T-cell (primary cell): ENCODE results near the gene SCGB1C2. TPM values are rescaled to one million over a fixed set of nuclear protein-coding genes. Genes with fewer than 3 reads are reported as not detected.

Experiments used
- ATAC-seq, 4 experiments: fragments of 200-7000 bp in 3 of 4; fragments of 150-1000 bp in 1 of 4; cut with Tn5 transposase; replicated peaks in 1 of 4; 1 replicate in 3 of 4; 2 replicates in 1 of 4; pipeline ENCODE4 v1.10.0; 2021; ENCODE audit warnings: moderate library complexity in 3 of 4, mild to moderate bottlenecking in 2 of 4, moderate number of reproducible peaks in 1 of 4
- CTCF ChIA-PET, 2 donors: fragments of 300-600 bp; sonication (Branson Sonifier 250); formaldehyde crosslinking; loops; one replicate each; lab custom pipeline; 2022; ENCODE audit warnings: antibody characterized with exemption in 2 of 2; lab: Charles Lee
- POLR2A ChIA-PET, 2 donors: fragments of 300-600 bp; sonication (Branson Sonifier 250); formaldehyde crosslinking; loops; one replicate each; lab custom pipeline; 2022; ENCODE audit warnings: antibody characterized with exemption in 2 of 2; lab: Charles Lee
- DNase-seq, 35 experiments: peaks; one replicate each; pipeline versions ENCODE4 v3.0.0 to v3.0.0-alpha.2; 2013 to 2023
- H3K27ac ChIP-seq: one replicate; pipeline ENCODE4 v1.5.1; 2013; ENCODE audit warnings: low read length
- H3K27me3 ChIP-seq, 2 experiments: replicated peaks in 1 of 2; 1 replicate in 1 of 2; 2 replicates in 1 of 2; pipeline versions ENCODE4 v1.6.1 to v1.7.0; 2013; ENCODE audit warnings: low read length in 1 of 2, mixed read lengths in 1 of 2; ENCODE audit not compliant: control insufficient read depth in 2 of 2, insufficient read depth in 2 of 2; ENCODE audit errors: extremely low read depth in 1 of 2
- H3K36me3 ChIP-seq, 2 donors: 1 replicate in 1 of 2; 2 replicates in 1 of 2; pipeline versions ENCODE4 v1.6.1 to v1.7.0; 2013; ENCODE audit warnings: low read length in 1 of 2; ENCODE audit not compliant: control insufficient read depth in 2 of 2, insufficient read depth in 1 of 2; ENCODE audit errors: extremely low read depth in 1 of 2
- H3K4me1 ChIP-seq, 2 experiments: 1 replicate in 1 of 2; 2 replicates in 1 of 2; pipeline versions ENCODE4 v1.6.1 to v1.7.0; 2013; ENCODE audit warnings: low read length in 2 of 2, mixed read lengths in 1 of 2; ENCODE audit not compliant: insufficient read depth in 2 of 2, control insufficient read depth in 1 of 2; ENCODE audit errors: extremely low read depth in 1 of 2
- H3K4me3 ChIP-seq, 2 donors: 1 replicate in 1 of 2; 2 replicates in 1 of 2; pipeline versions ENCODE4 v1.5.1 to v1.7.0; 2013; ENCODE audit warnings: mild to moderate bottlenecking in 2 of 2, low read length in 1 of 2, moderate library complexity in 1 of 2; ENCODE audit not compliant: control insufficient read depth in 1 of 2; ENCODE audit errors: extremely low read depth in 1 of 2
- H3K9me3 ChIP-seq: 2 replicates; pipeline ENCODE4 v1.7.0; 2013
- H3K27ac Mint-ChIP-seq, 2 donors: one replicate each; pipeline ENCODE4 v1.8.0; 2020 to 2021; ENCODE audit warnings: mild to moderate bottlenecking in 2 of 2, mixed read lengths in 2 of 2
- H3K27me3 Mint-ChIP-seq, 2 donors: one replicate each; pipeline ENCODE4 v1.8.0; 2021 to 2022; ENCODE audit warnings: mixed read lengths in 2 of 2
- H3K36me3 Mint-ChIP-seq: one replicate; pipeline ENCODE4 v1.8.0; 2021; ENCODE audit warnings: mixed read lengths
- H3K4me1 Mint-ChIP-seq, 3 donors: one replicate each; pipeline ENCODE4 v1.8.0; 2020 to 2022; ENCODE audit warnings: mixed read lengths in 3 of 3, mild to moderate bottlenecking in 1 of 3
- H3K4me3 Mint-ChIP-seq, 3 donors: one replicate each; pipeline ENCODE4 v1.8.0; 2020 to 2022; ENCODE audit warnings: mild to moderate bottlenecking in 3 of 3, mixed read lengths in 3 of 3, moderate library complexity in 3 of 3
- H3K9me3 Mint-ChIP-seq, 3 donors: one replicate each; pipeline ENCODE4 v1.8.0; 2020 to 2022; ENCODE audit warnings: mixed read lengths in 3 of 3
- WGBS: methylation state at CpG from one replicate; pipeline ENCODE4 v1.1.5; 2013; ENCODE audit warnings: missing lambda C conversion rate; ENCODE audit not compliant: insufficient coverage; 5-methylcytosine and 5-hydroxymethylcytosine counted together
- total RNA-seq, 35 experiments: library from RNA in 6 of 35; stranded (reverse) in 6 of 35; fragments of 120-200 nt in 1 of 35; gene quantifications; one replicate each; pipeline versions ENCODE4 v1.2.1 to v1.2.4 and lab custom pipeline; 2013 to 2026

The SCGB1C2 gene
- total RNA-seq, 5 donors from 2014 or later (not counting 1 experiment from before 2014, with no cell fraction given) = not detected

DNA sequence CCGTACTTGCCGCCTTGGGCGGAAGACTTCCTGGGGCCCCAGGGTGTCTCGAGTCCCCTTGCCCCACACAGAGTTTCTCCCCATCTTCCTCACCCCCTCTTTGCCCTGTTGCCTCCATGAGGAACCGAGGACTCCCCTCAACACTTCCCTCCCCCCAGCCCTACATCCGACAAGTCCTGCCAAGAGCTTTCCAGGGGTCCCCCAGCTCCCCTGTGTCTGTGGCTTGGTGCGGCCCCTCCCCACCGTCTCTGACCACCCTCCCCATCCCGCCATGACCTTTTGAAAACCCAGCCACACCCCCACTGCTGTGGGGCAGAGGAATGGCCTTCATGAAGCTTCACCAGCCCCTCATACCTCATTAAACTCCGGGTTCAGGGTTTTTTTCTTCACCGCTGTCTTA, 11.4 kb downstream of the SCGB1C2 start:
- peaks cover 0 to 23% of the 10 kb centered on the region in 2 experiments for H3K27me3 ChIP-seq
- Mint-ChIP-seq H3K4me1 (no peaks in the 10 kb centered on the region), H3K36me3 (no peaks in the 10 kb centered on the region), H3K9me3 (no peaks in the 10 kb centered on the region), H3K4me3 (no peak overlapping the region), H3K27me3 (no peaks in the 10 kb centered on the region), H3K27ac (no peak overlapping the region)
- no peak for ATAC-seq
- CTCF ChIA-PET = interaction anchor here in 1 of 2 donors (1.2 kb wide), 1 partner anchor 12 kb away, joined by 3 read pairs; no protein-coding TSS in a partner anchor
- no peak overlapping the region for H3K4me3 ChIP-seq
- no peak overlapping the region for H3K27ac ChIP-seq
- POLR2A ChIA-PET = no interaction called here
- H3K9me3 ChIP-seq = no peaks in the 10 kb centered on the region
- DNase-seq = no peak
- H3K36me3 ChIP-seq = no peaks in the 10 kb centered on the region
- 61% methylated on average over 7 of the region's 11 CpGs for WGBS
- peaks cover 0 to under 1% of the 10 kb centered on the region in 2 experiments for H3K4me1 ChIP-seq

DNA sequence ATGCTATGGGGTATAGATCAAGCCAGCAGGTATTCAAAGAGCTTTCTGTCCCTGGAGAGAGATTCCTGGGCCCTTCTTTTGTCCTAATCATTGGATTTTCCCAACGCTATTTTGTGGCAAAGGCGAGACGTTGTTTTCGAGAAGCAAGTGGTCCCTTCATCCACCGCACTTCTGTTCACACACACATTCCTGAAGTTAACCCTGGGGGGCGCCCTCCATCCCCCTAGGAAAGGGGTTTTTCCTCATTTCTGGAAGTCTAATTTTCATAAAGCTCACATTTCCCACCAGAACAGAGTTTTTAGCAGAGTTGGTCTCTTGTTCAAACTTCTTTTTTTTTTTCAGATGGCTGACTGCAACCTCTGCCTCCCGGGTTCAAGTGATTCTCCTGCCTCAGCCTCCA, 11.9 kb downstream of the SCGB1C2 start:
- Mint-ChIP-seq H3K4me1 (no peaks in the 10 kb centered on the region), H3K36me3 (no peaks in the 10 kb centered on the region), H3K27ac (no peak overlapping the region), H3K9me3 (no peaks in the 10 kb centered on the region), H3K4me3 (no peak overlapping the region), H3K27me3 (no peaks in the 10 kb centered on the region)
- no peak for DNase-seq
- Histone ChIP-seq H3K9me3 (no peaks in the 10 kb centered on the region), H3K36me3 (no peaks in the 10 kb centered on the region), H3K27me3 (peaks cover 0 to 23% of the 10 kb centered on the region in 2 experiments), H3K4me1 (no peaks in the 10 kb centered on the region), H3K4me3 (no peak overlapping the region), H3K27ac (no peak overlapping the region)
- no peak for ATAC-seq
- 75% methylated on average over 1 of the region's 7 CpGs for WGBS
- ChIA-PET POLR2A (no interaction called here), CTCF (interaction anchor here in 1 of 2 donors (1.2 kb wide), 1 partner anchor 12 kb away, joined by 3 read pairs; no protein-coding TSS in a partner anchor)

DNA sequence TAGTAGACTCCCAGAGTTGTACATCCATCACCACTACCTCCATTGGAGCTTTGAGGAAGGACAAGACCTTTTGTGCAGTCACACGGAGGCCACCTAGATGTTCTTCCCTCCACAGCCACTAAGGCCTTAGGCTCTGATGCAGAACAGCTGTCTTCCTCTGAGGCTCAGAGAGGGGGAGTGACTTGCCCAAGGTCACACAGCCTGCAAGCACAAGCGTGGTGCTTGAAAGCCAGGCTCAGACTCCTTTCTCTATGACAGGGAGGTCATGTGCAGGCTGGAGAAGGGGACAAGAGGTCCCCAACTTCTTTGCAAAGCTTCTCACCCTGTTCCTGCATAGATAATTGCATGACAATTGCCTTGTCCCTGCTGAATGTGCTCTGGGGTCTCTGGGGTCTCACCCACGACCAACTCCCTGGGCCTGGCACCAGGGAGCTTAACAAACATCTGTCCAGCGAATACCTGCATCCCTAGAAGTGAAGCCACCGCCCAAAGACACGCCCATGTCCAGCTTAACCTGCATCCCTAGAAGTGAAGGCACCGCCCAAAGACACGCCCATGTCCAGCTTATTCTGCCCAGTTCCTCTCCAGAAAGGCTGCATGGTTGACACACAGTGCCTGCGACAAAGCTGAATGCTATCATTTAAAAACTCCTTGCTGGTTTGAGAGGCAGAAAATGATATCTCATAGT, 12.7 kb downstream of the SCGB1C2 start:
- no peak for ATAC-seq
- Mint-ChIP-seq H3K9me3 (no peaks in the 10 kb centered on the region), H3K36me3 (no peaks in the 10 kb centered on the region), H3K27ac (no peak overlapping the region), H3K4me1 (no peaks in the 10 kb centered on the region), H3K4me3 (no peak overlapping the region), H3K27me3 (no peaks in the 10 kb centered on the region)
- ChIA-PET POLR2A (no interaction called here), CTCF (no interaction called here)
- H3K27me3 ChIP-seq = peaks cover 0 to 23% of the 10 kb centered on the region in 2 experiments
- DNase-seq = peak in 1 of 35 experiments; percentile 5
- H3K36me3 ChIP-seq = no peaks in the 10 kb centered on the region
- no peaks in the 10 kb centered on the region for H3K9me3 ChIP-seq
- no peak overlapping the region for H3K4me3 ChIP-seq
- no peaks in the 10 kb centered on the region for H3K4me1 ChIP-seq
- no peak overlapping the region for H3K27ac ChIP-seq
- 73% methylated on average over 5 of the region's 9 CpGs for WGBS

DNA sequence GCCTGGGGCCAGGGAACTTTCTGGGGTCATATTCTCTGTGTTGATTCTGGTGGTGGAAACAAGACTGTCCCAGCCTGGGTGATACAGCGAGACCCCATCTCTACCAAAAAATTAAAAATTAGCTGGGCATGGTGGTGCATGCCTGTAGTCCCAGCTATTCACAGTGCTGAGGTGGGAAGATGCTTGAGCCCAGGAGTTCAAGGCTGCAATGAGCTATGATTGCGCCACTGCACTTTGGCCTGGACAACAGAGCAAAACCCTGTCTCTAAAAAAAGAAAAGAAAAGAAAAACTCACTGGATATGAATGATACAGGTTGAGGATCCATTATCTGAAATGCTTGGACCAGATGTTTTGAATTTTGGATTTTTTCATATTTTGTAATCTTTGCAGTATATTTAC, 13.6 kb downstream of the SCGB1C2 start:
- no peaks in the 10 kb centered on the region for H3K36me3 ChIP-seq
- Mint-ChIP-seq H3K36me3 (no peaks in the 10 kb centered on the region), H3K4me3 (no peak overlapping the region), H3K27ac (no peak overlapping the region), H3K9me3 (no peaks in the 10 kb centered on the region), H3K4me1 (no peaks in the 10 kb centered on the region), H3K27me3 (no peaks in the 10 kb centered on the region)
- DNase-seq = no peak
- no CpG with 5 or more reads among the region's 2 CpGs for WGBS
- POLR2A ChIA-PET = no interaction called here
- H3K27ac ChIP-seq = no peak overlapping the region
- CTCF ChIA-PET = no interaction called here
- no peak for ATAC-seq
- H3K9me3 ChIP-seq = no peaks in the 10 kb centered on the region
- no peak overlapping the region for H3K4me3 ChIP-seq
- H3K27me3 ChIP-seq = peaks cover 0 to 30% of the 10 kb centered on the region in 2 experiments
- no peaks in the 10 kb centered on the region for H3K4me1 ChIP-seq

DNA sequence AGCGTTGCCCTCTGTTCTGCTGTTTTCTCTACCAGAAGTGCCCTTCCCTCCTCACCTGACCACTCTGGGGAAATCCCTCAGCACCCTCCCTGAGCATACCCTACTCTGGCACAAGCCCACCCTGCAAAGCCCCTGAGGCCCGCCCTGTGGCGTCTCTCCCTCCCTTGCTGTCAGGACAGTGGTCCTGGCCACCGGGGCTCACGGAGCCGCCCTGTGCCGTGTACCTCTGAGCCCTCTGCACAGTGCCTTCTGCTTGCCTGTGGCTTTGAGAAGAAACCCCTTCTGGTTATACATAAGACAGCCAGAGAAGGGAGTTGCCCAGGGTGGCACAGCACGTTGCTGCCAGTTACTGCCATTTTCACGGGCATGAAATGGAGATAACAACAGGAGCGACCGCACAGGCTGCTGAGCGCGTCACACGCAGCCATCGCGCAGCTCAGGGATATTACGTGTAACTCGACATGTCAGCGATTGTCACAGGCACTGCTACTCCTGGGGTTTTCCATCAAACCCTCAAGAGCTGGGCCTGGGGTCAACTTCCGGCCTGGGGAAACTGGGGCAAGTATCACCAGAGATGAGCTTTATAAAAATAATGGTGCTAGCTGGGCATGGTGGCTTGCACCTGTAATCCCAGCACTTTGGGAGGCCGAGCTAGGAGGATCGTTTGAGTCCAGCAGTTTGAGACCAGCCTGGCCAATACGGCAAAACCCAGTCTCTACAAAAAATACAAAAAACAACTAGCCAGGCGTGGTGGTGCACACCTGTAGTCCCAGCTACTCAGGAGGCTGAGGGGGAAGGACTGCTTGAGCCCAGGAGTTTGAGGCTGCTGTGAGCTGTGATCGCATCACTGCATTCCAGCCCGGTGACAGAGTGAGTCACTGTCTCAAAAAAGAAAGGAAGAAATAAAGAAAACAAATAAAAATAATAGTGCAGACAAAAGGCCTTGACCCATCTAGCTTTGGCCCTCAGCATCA, 14.8 kb downstream of the SCGB1C2 start:
- Histone ChIP-seq H3K4me1 (no peaks in the 10 kb centered on the region), H3K36me3 (no peaks in the 10 kb centered on the region), H3K4me3 (no peak overlapping the region), H3K27ac (no peak overlapping the region), H3K9me3 (no peaks in the 10 kb centered on the region), H3K27me3 (peaks cover 0 to 39% of the 10 kb centered on the region in 2 experiments)
- WGBS = 87% methylated on average over 19 of the region's 26 CpGs
- CTCF ChIA-PET = no interaction called here
- POLR2A ChIA-PET = no interaction called here
- Mint-ChIP-seq H3K27ac (no peak overlapping the region), H3K9me3 (no peaks in the 10 kb centered on the region), H3K4me3 (no peak overlapping the region), H3K36me3 (no peaks in the 10 kb centered on the region), H3K27me3 (peaks cover 0 to 2% of the 10 kb centered on the region in 2 donors), H3K4me1 (no peaks in the 10 kb centered on the region)
- no peak for DNase-seq
- ATAC-seq = no peak

DNA sequence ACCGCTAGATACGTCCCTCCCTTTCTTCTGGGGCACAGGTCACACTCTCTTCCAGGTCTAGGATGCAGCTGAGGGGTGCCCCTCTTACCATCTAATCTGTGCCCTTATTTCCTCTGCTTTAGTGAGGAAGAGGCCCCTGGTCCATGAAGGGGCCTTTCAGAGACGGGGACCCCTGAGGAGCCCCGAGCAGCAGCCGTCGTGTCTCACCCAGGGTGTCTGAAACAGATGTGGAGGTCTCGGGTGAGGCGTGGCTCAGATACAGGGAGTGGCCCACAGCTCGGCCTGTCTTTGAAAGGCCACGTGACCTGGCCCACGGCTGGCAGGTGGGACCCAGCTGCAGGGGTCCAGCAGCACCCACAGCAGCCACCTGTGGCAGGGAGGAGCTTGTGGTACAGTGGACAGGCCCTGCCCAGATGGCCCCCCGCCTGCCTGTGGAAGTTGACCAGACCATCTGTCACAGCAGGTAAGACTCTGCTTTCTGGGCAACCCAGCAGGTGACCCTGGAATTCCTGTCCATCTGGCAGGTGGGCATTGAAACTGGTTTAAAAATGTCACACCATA, 15.6 kb downstream of the SCGB1C2 start:
- no peak overlapping the region for H3K27ac ChIP-seq
- Mint-ChIP-seq H3K27me3 (peaks cover 0 to 2% of the 10 kb centered on the region in 2 donors), H3K9me3 (no peaks in the 10 kb centered on the region), H3K4me1 (no peaks in the 10 kb centered on the region), H3K36me3 (no peaks in the 10 kb centered on the region), H3K4me3 (no peak overlapping the region), H3K27ac (no peak overlapping the region)
- WGBS = 79% methylated on average over 12 of the region's 12 CpGs
- no peaks in the 10 kb centered on the region for H3K9me3 ChIP-seq
- ATAC-seq = no peak
- ChIA-PET CTCF (no interaction called here), POLR2A (no interaction called here)
- H3K36me3 ChIP-seq = no peaks in the 10 kb centered on the region
- no peak overlapping the region for H3K4me3 ChIP-seq
- DNase-seq = no peak
- H3K27me3 ChIP-seq = peaks cover 0 to 37% of the 10 kb centered on the region in 2 experiments
- H3K4me1 ChIP-seq = no peaks in the 10 kb centered on the region
